Non-pigmented ciliary epithelial cell (primary cell): Measurements from ENCODE around the gene HLCS.

Experiments used
- DNase-seq: peaks from one replicate; pipeline ENCODE4 v3.0.0-alpha.2; 2010; ENCODE audit warnings: low read depth

Gene HLCS

DNA sequence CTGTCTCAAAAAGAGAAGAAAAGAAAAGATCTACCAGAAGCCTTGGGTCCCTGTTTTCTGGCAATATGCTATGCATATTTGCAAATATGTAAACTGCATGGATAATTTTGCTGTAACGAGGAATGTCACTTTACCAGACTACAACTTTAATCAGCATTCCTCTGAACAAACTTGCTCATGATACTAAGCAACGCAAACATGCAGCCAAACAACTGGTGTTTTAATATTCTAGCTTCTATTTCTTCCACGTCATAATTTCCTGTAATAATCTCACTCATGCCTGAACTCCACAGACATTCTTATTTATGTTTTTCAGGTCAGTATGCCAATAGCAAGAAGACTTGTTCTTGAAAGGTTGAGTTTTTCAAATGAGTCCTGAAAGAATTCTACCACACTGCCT lies 153.4 kb downstream of the HLCS start:
- no peak for DNase-seq

DNA sequence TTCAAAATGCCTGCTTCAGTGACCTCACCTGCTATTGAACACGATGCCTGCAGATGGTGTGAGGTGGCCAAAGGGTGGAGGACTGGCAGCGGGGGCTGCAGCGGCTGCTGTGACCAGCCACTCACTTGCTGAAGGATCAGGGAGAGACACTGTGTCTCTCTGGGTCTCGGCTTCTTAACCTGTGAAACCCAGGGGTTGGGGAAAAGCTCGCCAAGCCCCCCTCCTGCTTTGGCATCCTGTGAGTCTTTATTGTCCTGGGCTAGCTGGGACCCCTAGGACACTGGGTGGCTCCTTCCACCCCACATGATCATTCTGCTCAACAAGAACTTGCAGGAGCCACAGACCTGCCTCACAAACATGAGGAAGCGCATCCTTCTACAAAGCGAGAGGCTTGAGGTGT lies 154.7 kb downstream of the HLCS start:
- DNase-seq: no peak

DNA sequence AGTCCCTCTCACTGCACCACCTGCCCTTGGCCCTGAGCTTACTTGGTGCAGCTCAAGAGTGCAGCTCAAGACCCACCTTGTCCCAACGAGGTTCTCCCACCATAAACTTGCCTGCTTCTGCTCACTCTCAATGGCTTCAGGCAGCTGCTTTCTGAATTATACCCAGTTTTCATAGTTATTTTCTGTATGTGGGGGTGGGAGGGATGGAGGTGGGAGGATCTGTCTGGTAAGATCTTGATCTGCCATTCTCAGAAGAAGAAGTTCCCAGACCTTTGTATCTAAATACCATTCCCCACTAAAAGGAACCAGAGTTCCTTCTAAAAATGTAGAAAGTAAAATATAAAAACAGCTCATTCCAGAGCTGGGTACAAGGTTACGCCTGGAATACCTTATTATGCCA lies 156.0 kb downstream of the HLCS start:
- DNase-seq: no peak

DNA sequence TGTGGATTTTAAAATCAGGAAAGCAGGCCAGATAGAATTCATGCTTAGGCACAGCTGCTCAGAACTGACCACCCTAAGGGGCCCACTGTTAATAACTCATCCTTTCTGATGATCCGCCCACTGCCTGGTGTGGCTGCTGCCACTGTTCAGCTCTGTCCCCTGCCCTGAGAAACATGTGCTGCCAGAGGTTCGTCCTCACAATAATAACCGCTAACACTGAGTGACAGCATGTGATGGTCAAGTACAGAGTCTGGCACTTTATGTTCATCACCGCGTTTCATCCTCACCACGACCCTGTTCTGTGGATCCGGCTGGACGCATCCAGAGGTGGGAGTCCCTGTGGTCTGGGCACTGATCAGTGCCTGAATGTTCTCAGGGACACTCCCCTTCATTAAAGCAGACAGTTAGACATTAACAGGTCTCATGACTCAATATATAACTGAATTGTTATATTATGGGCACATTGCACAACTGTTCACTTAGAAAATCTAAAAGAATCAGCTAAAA lies 159.0 kb downstream of the HLCS start:
- DNase-seq: no peak

DNA sequence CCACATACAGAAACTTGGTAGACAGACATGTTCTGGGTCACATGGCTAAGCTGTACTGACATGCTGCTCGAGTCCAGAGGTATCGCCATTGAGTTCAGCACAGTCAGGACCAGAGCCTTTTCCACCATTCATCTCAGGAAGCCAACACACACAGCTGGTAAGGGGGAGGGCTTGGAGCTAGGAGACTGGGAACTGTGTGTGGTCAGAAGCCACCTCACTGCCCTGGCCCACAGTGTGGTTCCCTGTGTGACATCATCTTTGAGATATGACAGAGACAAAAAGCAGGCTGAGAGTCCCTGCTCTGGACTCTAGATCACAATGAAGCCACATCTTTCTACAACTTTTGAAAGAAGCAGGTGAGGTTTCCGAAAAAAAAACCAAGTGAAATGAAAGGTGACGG lies 160.4 kb downstream of the HLCS start:
- DNase-seq: no peak

DNA sequence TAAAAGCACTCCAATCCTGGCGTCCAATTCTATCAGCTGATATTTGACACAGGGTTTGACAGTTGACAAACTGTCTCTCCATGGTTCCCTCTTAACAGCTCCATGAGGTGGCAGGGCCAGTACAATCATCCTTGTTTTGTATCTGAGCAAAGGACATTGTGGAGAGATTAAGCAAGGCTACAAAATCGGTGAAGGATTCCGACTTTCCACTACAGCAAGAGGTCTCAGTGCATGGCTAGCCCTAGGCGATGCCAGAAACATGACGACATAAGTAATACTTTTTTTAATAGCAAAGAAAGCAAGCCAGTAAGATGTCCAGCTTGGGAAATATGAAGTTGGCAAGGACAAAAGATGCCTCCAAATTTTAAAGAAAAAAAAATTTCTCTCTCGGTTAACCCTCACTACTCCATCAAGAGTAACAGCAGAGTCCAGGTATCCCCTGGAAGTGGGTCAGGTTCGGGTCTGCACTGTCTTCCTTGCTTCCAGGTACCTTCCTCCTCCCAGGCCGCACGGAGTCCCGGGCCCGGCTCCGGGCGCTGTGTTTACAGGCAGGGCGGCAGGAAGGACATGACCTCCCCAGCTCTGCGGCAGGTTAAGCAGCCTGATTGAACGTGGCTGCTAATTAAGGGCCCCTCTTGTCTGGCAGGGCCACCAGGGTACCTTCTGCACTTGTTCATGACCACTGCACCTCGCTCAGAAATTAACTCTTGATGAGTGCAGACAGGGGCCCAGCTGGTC lies 161.4 kb downstream of the HLCS start:
- DNase-seq: no peak

DNA sequence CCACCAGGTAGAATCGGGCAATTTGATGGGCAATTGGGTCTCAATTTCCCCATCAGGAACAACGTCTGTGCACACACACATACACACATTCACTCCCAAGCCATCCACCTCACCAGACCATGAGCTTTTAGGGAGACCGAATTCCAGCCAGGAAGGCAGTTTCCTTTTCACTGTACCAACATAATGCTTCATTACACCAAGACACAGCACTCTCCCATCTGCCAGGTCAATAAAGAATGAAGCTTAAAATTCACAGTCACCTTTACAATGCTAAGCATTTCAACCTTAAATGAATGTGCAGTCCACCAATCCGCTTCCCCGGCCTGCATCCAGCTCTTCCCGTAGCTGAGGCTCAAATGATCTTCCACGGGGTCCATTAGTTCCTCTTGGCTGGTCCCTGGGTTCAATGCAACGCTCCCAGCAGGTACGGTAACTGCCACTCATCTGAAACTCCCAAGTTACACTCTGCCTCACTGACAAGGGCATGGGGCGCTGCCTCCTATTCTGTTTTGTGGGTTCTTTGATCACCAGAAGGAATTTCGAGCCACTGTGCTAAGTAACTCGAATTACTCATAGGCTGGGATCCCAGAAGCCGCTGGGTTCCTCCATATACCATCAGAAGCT lies 162.5 kb downstream of the HLCS start:
- DNase-seq: no peak

DNA sequence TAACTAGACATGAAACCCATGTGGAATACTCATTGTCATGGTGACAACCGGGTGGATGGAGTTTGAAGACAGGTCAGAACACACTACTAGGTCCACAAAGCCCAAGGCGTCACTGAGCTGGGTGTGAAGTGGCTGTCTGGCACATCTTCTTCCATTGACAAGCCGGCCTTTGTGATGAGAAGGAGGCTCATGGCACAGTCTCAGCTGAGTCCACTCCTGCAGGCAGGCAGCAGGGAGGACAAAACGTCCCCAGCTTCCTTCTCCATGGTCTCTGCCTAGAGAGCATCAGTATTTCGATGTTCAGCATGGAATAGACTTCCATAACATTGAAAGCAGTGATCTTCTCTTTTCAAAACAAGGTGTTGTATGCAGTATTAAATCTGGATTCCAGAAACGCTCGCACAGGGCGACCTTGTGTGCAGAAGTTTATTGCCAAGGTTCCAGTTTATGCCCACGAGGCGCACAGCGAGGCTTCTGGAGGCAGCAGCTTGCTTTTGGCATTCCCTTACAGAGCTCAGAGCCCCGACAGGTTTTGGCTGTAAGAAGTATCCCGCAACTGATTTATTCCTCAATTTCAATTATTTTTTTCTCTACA lies 163.3 kb downstream of the HLCS start:
- no peak for DNase-seq

DNA sequence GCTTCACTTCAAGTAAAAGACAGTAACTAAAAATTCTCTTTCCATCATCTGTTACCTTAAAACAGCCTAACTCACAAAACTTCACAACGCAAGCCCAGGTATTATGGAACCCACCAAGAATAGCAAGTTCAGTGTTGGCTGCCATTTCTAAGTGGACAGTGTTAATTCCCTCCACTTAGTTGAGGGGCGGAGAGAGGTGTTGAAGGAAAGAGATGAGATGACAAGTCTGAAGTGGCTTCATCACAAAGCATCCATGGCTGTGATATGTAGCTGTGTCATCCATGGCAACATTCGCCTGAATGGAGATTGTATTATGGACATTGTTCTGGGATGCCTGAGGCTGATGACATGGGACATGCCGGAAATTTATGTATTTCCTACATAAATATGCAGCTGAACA lies 165.7 kb downstream of the HLCS start:
- no peak for DNase-seq

DNA sequence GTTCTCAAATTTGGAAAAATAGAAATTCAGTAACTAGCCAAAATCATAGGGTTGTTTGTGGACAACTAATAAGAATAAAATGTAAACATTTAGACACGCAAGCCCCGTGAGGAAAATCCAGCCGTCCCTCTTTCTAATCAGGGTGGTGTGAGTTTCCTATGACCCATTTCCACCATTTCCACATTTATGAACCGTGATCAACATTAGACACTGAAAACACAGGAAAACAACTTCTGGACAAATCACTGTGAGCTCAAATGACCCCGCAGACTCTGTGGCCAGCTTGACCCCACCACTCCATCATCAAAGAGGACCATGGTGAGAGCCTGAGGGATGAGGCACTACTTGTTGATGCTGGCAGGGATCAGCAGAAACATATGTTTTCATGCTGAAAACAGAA lies 166.6 kb downstream of the HLCS start:
- no peak for DNase-seq

DNA sequence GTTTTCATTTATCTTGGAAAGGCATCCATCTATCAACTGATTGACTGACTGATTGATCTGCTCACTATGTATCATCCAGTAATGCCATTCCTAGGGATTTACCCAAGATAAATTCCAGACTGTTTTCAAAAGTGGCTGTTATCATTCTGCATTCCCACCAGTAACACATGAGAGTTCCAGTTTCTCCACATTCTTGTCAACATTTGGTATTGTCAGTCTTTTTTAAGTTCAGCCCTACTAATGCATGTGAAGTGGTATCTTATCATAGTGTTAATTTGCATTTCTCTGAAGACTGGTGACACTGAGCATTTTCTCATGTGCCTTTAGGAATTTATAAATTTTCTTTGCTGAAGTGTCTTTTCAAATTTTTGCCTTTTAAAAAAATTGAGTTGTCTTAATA lies 168.0 kb downstream of the HLCS start:
- no peak for DNase-seq

DNA sequence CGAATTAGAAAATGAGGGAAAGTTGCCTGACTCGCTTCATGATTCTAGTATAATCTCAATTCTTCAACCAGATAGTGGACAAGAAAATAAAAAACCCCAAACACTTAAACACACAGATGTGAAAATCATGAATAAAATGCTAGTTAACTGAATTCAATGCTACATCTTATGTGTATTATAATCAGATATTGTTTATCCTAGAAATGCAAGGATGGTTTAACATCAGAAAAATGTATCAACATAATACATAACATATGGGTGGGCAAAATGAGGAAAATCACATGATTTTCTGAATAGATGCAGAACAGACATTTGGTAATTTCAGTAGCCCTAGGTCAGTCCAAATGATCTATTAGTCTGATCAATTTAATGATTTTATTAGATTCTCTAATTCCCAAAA lies 170.4 kb downstream of the HLCS start:
- DNase-seq: no peak

DNA sequence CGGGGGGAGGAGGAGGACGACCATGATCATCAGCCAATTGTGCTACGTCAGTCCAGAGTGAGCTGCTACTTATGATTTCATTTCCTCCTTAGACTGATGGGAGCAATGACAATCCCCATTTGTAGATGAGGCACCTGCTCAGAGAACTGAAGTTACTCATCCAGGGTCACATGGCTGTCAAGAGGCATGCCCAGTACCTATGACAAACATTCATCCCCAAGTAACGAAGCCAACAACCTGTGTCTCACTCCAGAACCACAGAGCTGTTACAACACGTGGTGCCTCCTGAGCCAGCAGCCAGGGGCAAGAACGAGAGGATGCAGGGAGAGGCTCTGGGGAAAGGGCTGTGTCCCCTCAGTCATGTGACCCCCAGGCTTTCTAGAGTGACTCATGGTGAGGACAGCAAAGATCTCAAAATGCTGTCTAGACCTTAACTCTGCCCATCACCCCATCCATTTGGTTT lies 173.9 kb downstream of the HLCS start:
- no peak for DNase-seq

DNA sequence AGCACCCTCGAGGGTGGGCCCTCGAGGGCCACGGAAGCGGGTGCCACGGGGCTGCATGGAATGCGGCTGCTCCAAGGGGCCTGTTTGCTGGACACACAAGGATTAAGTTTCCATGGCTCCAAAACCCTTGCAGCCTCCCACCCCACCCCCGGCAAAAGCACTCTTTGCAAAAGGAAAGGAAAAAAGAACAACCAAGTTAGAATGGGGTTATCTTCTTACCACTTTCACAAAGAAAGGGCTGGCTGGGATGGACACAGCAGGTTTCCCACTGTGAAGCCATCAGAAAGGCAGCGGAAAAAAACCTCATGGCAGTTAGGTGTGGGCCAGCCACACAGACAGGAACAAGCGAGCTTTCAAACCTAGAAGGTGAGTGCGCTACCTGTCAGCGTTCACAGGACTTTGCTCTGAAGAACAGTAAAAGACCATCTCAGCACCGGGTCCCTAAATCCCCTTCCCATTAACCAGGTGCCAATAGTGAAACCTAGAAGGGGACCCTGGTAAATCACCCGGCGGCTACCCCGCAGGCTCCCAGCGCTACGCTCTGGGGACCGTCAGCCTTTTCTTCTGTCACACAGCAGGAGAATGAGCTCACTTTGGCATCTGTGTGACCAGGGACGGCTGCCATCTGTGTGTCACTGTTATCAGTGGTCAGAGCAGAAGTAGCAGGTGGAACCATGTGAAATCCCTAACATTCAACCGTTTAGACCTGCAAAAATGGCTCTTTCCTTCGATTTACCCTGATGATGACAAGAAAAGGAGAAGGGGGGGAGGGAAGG lies 174.6 kb downstream of the HLCS start:
- no peak for DNase-seq

DNA sequence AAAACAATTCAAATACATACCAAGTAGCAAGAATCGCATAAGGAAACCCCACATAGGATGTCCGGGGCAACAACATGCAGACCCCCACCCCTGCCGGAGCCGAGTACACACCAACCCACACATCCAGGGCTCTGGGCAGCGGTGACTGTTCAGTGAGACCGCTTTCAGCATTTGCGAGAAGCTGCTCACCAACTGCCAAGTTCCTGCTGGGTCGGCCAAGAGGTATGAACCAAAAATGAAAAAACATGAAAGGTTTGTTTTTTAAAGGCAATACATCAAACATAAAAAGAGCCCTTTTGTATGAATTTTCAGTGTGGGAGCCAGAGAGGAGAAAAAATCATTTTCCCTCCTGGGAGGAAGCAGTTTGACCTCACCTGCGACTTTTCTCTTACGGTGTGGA lies 175.3 kb downstream of the HLCS start:
- no peak for DNase-seq

DNA sequence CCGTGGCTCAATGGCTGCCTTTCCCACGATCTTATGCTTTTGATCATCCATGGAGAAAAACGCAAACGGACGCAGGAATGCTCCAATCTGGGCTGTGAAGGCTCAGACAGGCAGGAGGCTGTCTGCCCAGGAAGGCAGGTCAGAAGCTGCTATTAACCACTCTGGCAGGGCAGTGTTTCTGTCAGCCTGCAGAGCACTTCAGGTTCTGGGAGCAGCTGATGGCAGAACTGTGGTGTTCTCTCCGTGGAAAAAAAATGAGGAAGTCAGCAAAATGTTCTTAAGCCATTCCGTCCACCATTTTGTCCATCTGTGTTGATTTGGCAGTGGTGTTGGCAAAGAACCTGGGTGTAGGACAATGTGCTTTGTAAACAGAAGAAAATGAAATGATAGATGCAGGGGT lies 175.9 kb downstream of the HLCS start:
- DNase-seq: no peak

DNA sequence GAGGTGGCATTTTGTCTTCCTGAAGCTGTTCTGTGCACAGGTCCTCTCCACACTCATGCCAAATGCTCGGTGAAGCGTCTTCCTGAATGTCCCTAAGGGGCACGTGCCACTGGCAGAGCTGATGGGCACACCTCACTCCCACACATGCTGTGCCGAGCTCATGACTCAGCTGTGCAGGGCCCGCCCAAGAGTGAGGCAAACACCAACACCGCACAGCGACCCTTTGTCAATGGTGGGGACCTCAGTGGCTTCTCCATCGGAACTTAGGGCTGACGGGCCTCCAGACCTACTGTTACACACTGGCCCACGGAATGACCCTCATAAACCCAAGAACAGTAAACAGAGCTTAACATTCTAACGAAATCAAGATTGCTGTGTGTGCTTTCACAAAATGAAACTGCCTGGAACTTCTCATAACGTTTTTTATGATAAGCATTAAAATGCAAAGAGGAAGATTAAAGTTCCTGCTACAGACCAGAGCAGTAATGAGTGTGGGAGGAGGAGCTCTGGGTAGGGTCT lies 178.3 kb downstream of the HLCS start:
- no peak for DNase-seq

DNA sequence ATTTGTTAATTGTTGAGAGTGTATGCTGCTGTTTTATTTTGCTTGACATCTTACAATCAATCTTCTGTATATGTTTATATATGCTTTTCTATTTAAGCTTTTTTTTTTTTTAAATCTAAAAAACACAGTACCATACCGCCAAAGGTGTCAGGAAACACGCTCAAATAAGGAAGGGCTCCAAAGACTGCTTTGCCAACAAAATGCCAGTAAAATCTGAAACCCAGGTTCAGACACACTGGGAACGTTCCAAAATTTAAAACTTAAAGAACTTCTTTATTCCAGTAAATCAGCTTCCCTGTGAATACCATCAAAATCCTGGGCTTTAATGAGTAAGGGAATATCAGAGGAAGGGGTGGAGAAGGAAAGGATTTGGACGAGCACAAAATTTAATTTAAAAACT lies 180.3 kb downstream of the HLCS start:
- DNase-seq: no peak

DNA sequence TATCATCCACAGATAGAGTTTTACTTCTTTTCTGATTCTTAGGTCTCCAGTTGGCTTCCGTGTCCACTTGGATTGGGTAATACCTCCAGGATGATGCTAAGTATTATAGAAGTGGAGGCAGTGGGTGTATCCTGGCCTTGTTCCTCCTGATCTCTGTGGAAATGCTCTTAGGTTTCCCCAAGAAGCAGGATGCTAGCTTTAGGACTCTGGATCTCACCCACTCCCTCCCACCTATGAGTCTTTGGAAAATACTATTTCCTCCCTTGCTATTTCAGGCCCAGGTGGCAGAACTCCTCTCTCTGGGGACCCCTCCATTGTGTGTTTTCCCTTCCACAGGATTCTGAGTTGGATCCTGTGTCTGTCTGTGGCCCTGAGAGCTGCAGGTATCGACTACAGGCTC lies 180.9 kb downstream of the HLCS start:
- DNase-seq: no peak

DNA sequence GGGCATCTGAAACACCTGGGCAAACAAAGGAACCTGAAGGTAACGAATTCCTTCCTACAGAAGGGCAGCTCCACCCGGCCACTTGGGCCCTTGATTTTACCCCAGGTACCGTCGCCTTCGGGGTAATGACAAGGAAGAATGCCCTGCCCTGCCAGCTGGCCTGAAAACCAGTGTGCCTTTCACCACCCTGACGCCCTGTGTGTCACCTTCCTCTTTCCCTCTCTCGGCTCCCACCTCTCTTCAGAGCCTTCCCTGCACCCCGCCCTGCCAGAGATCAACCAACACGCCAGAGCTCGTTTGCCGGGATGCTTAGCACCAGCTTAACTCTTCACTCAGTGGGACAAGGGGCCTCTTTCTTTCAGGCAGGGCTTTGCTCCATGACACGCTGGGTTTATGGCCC lies 181.5 kb downstream of the HLCS start:
- DNase-seq: no peak

DNA sequence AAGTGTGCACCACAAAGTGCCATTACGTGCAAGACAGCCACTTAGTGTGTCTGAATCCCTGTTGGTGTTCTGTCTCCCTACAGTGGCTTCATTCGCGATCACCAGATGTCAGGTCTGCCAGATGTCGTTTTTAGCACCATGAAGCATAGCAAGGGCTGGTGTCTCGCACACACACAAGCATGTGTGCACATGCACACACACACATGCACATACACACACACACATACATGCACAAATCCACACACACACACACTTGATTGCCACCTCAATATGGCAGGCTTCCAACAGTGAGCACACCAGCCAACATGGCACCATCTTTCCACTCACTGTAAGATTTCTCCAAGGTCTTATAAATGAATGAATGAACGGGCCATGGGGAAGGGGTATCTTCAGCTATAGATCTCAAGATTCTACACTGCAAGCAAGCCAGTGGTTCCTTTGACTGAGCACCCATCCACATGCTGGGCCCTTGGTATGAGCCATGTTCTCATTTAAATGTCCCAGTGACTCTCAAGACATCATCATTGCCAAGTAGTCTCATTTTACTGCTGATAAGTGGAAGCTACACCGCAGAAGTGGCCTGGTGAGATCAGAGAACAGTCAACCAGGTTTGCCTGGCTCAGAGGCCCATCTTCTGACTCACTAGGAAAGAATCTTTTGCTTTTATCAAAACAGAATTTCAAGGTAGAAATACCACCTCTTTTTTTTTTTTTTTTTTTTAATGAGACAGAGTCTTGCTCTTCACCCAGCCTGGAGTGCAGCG lies 182.7 kb downstream of the HLCS start:
- peak; percentile 84 for DNase-seq

DNA sequence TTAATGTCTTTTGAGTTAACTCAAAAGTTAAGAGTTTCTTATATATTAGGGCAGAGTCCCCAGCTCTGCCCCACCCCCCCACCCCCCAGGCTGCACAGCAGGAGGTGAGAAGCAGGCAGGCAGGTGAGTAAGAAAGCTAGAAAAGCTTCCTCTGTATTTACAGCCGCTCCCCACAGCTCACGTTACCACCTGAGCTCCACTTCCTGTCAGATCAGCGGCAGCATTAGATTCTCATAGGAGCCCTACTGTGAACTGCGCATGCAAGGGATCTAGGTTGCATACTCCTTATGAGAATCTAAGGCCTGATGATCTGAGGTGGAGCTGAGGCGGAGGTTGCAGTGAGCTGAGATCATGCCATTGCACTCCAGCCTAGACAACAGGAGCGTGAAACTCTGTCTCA lies 185.6 kb downstream of the HLCS start:
- DNase-seq: no peak
